22Rv1 (cell line): ENCODE results near the gene MTX2.

Source experiments
- H3K27ac ChIP-seq: fragments of 450-650 bp; 2 replicates; pipeline ENCODE4 v1.5.1; 2017
- ZFX ChIP-seq: fragments of 450-650 bp; IDR thresholded peaks from 2 replicates; pipeline ENCODE4 v1.6.1; 2017; ENCODE audit warnings: antibody characterized with exemption, borderline replicate concordance
- TF ChIP-seq, protein P1 (sequence below): fragments of 450-650 bp; IDR thresholded peaks from 2 replicates; pipeline ENCODE4 v1.5.1; 2017; ENCODE audit warnings: mild to moderate bottlenecking

The MTX2 gene

DNA sequence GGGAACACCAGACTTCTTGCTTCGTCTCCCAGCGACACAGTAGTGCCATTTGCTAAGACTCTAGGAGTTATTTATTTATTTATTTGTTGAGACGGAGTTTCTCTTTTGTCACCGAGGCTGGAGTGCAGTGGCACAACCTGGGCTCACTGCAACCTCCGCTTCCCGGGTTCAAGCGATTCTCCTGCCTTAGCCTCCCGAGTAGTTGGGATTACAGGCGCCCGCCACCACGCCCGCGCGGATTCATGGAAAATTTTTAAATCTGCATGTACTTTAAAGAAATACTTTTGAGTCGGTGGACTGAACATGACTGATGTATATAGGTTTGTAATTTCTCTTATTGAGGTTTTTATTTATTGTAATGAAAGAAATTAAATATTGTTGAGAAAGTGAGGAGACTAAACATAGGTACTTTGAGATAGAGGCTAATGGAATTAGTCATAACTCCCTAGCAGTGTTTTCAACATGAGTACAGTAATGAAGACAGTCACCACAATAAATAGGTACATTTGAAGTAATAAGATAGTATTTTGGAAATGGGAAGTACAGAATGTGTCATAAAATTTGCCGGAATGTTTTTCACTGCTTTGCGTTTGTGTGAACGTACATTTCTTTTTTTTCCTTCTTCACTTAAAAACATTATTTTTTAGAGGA lies 983 bp downstream of the MTX2 start:
- TF ChIP-seq ZFX = no peak
- TF ChIP-seq, protein P1, sequence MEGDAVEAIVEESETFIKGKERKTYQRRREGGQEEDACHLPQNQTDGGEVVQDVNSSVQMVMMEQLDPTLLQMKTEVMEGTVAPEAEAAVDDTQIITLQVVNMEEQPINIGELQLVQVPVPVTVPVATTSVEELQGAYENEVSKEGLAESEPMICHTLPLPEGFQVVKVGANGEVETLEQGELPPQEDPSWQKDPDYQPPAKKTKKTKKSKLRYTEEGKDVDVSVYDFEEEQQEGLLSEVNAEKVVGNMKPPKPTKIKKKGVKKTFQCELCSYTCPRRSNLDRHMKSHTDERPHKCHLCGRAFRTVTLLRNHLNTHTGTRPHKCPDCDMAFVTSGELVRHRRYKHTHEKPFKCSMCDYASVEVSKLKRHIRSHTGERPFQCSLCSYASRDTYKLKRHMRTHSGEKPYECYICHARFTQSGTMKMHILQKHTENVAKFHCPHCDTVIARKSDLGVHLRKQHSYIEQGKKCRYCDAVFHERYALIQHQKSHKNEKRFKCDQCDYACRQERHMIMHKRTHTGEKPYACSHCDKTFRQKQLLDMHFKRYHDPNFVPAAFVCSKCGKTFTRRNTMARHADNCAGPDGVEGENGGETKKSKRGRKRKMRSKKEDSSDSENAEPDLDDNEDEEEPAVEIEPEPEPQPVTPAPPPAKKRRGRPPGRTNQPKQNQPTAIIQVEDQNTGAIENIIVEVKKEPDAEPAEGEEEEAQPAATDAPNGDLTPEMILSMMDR = no peak
- H3K27ac ChIP-seq = peak overlapping the region; percentile 52; the same call in 1 of the 2 replicates

DNA sequence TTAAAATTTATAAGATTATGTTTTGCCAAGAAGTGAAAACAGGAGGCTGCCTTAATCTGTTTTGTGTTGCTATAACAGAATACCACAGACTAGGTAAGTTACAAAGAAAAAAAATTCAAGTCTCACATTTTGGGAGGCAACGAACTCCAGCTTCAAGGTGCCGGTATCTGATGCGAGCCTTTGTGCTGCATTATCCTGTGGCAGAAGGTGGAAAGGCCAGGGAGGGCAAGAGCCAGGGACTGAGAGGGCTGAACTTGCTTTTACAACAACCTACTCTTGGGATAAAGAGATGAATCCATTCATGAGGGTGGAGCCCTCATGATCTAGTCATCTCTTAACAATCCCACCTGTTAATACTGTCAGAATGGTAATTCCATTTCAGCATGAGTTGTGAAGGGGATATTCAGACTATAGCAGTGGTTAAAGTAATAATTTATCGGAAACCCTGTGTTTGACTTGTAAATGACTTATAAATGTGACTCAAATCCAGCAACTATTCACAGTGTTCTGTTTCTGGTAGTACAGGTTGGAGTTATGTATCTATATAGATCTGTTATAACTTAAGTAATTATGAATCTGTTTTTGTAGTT lies 3.7 kb downstream of the MTX2 start:
- H3K27ac ChIP-seq = no peak overlapping the region
- TF ChIP-seq ZFX = no peak
- TF ChIP-seq, protein P1 = no peak

DNA sequence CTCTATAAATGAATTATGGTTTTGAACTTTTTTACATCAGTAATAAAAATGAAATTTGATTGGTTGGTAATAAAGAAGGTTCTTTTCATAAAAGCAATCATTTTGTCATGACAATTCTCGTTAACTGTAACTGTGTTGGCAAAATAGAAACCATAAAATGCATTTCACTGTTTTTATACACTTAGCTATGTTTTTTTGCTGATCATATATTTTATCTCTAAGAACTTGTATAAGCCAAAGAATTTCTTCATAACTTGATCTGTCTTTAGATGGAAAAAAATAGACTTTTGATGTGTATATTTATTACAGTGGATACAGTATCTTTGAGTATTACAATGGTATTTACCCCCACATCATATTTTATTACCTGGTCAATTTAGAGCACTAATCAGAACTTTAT lies 9.7 kb downstream of the MTX2 start:
- H3K27ac ChIP-seq = no peak overlapping the region
- TF ChIP-seq, protein P1 = no peak
- TF ChIP-seq ZFX = no peak

DNA sequence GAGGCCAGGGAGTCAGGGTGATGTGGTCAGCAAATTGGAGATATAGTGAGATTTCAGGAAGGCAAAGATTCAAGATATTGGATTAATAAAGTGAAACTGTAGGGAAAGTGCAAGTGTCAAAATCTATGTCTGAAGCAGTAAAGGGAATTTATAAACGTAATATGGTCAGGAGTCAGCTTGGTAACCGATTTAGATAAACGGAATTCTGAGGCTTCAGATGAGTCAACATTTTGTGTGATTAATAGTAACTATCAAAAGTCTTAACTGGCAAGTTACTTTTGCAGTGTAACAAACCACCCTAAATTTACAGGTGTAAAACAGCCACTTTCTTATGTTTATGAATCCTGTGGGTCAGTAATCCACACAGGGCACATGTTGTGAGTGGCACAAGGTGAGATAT lies 10.9 kb downstream of the MTX2 start:
- no peak for TF ChIP-seq ZFX
- TF ChIP-seq, protein P1 = no peak

DNA sequence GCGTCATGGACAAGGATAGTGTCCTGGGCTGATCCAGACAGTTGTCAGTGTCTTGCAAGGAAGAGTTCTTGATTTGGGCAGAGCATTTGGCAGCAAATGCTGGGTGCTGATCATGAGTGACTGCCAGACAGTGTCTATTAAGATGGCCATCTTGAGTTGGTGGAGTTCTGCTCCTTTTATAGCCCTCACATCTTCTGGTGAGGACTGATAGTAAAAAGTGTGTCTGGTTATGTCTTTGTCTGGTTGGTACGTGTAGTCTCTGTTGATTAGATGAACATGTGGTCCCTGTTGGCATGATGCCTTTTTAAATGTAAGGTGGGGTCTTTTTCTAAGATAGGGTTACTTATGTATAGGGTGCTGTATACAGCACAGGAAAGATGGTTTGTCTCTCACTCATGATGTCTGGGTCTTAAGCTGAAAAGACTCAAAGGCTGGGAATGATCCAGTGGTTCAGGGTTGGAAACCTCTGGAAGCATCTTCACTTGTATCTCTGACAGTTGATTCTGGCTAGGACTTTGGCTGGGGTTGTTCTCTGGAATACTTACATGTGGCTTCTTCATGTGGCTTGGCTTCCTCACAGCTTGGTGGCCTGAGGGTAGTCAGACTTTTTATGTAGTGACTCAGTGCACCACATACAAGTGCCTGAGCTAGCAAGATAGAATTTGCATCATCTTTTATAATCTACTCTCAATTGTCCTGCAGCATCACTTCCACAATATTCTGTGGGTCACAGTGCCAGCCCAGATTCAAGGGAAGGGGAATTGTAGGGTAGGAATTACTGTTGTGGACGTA lies 11.8 kb downstream of the MTX2 start:
- TF ChIP-seq ZFX = no peak
- TF ChIP-seq, protein P1 = no peak
- no peak overlapping the region for H3K27ac ChIP-seq

More for the DNA sequence above, 10.9 kb downstream of the MTX2 start:
- no peak overlapping the region for H3K27ac ChIP-seq

DNA sequence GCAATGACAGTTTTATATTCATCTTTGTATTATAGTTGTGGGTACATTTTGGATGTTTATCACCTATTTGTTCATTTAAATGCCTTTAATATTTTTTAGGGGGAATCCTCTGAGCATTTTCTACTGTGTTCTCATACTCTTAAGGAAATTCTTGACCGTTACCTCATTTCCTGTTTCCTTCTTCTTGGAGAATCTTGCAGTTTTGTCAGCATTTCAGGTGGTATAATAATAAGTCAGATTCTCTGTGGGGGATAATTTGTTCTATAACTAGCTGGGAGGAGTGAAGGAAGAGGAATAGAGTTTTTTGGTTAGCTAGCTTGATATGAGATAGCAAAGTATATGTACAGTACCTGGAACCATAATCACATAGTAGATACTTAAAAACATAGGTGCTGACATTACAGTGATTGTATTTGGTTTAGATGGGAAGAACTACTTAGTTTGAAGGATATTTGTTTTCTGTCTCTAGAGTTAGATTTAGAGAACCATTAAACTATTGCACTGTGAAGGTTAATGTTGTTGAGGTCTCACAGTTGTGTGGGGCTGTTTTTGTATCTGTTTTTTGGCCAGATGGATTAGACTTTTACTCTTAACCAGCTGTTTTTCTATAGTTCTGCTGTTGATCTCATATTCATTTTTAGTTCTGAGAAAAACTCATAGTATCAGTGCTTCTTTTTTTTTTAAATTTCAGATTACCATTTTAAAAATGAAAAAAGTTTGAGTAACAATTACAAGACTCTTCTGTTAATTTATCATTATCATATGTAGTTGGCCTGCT lies 14.2 kb downstream of the MTX2 start:
- no peak overlapping the region for H3K27ac ChIP-seq
- TF ChIP-seq, protein P1 = no peak
